Motor neuron (in vitro differentiated cells): Measurements from ENCODE around the gene SECTM1. TPM values are rescaled to one million over a fixed set of nuclear protein-coding genes. Genes with fewer than 3 reads are reported as not detected.
A peak's percentile ranks its signal among the peaks of the same experiment; 100 is the strongest.

Source experiments
- ATAC-seq, 8 experiments: fragments of 200-7000 bp; cut with Tn5 transposase; replicated peaks in 6 of 8; 2 replicates each; pipeline ENCODE4 v1.8.0; 2021; ENCODE audit warnings: mild to moderate bottlenecking in 8 of 8, moderate library complexity in 8 of 8
- H3K27ac ChIP-seq, 2 donors: fragments of 250-450 bp; sonication (Bioruptor Pico); 2 replicates each; pipeline ENCODE4 v1.9.0; 2021; ENCODE audit warnings: antibody characterized with exemption in 2 of 2, mild to moderate bottlenecking in 2 of 2, moderate library complexity in 1 of 2
- H3K4me1 ChIP-seq, 2 donors: fragments of 250-450 bp; sonication (Bioruptor Pico); replicated peaks in 1 of 2; 2 replicates each; pipeline ENCODE4 v1.6.1; 2021; ENCODE audit warnings: antibody characterized with exemption in 2 of 2, mild to moderate bottlenecking in 2 of 2, moderate library complexity in 1 of 2
- H3K4me3 ChIP-seq, 5 donors: fragments of 250-450 bp; sonication (Bioruptor Pico); 2 replicates each; pipeline ENCODE4 v1.9.0; 2021; ENCODE audit warnings: antibody characterized with exemption in 5 of 5, mild to moderate bottlenecking in 5 of 5, moderate library complexity in 4 of 5
- WGBS, 10 experiments: fragments of 450-650 bp; shearing (Covaris generic); methylation state at CpG; one replicate each; pipeline ENCODE4 v1.0.0; 2022; 5-methylcytosine and 5-hydroxymethylcytosine counted together
- in situ Hi-C, 9 experiments: fragments of 400-800 bp; cut with MboI; loops; one replicate each; pipeline ENCODE4 v1.15.0; 2021; ENCODE audit warnings: low sequenced_read_pairs in 9 of 9, low pct_unique_long_range_greater_than_20kb in 2 of 9; ENCODE audit not compliant: unreplicated experiment in 9 of 9
- total RNA-seq, 8 experiments: library from RNA; unstranded; fragments of 300-600 nt; gene quantifications; 2 replicates each; pipeline versions ENCODE4 v1.2.3 to v1.2.4, GENCODE V29; 2022

The SECTM1 gene
- total RNA-seq, 8 experiments from 2014 or later, result 0.22 to 22.4 (median 0.57) TPM; not detected in 1

GRCh38 chr17:82317394-82318168 lies 16.0 kb downstream of the SECTM1 start, which contains the start of gene CD7:
Gene CD7, minus strand, starts transcription at chr17:82317608. Its CDS starts 113 bp downstream, at chr17:82317495.
- 40 to 62% (median 60%) methylated on average over 1 to 7 of the region's 26 CpGs; no CpG with 5 or more reads in 7 of the 10 experiments for WGBS, 10 experiments
- Histone ChIP-seq H3K4me3 (no peak within 1 kb of the TSS), H3K27ac (no peak within 1 kb of the TSS), H3K4me1 (peaks cover 29 to 37% of the 10 kb centered on the region in 2 donors)
- in situ Hi-C loops, result no loop called here
- ATAC-seq, result peak in 7 of 8 experiments; percentile 1 to 46 (median 12)

- in situ Hi-C loops, result no loop called here
- WGBS, 10 experiments, result 28 to 94% (median 81%) methylated on average over 2 to 5 of the region's 29 CpGs; no CpG with 5 or more reads in 6 of the 10 experiments
- no peak overlapping the region for H3K27ac ChIP-seq
- ATAC-seq, result peak in 5 of 8 experiments; percentile 1 to 16 (median 3)
- peaks cover 29 to 37% of the 10 kb centered on the region in 2 donors for H3K4me1 ChIP-seq
- no peak overlapping the region for H3K4me3 ChIP-seq
Observed at GRCh38 chr17:82316651-82317393, 16.7 kb downstream of the SECTM1 start.

- in situ Hi-C loops, result no loop called here
- Histone ChIP-seq H3K4me3 (no peak overlapping the region), H3K27ac (peak overlapping the region; percentile 7 to 34), H3K4me1 (peaks cover 29 to 32% of the 10 kb centered on the region in 2 donors)
- 11 to 100% (median 65%) methylated on average over 3 to 8 of the region's 36 CpGs; no CpG with 5 or more reads in 7 of the 10 experiments for WGBS, 10 experiments
- ATAC-seq, result peak in 6 of 8 experiments; percentile 16 to 85 (median 80)
Observed at GRCh38 chr17:82315703-82316358, 17.7 kb downstream of the SECTM1 start.

GRCh38 chr17:82314727-82315605 lies 18.6 kb downstream of the SECTM1 start:
- Histone ChIP-seq H3K27ac (peak overlapping the region; percentile 7 to 34), H3K4me3 (no peak overlapping the region), H3K4me1 (peaks cover 29 to 32% of the 10 kb centered on the region in 2 donors)
- ATAC-seq, result peak in 3 of 8 experiments; percentile 1 to 14 (median 1)
- in situ Hi-C loops, result no loop called here
- WGBS, 10 experiments, result 73% methylated on average over 4 of the region's 32 CpGs; no CpG with 5 or more reads in 9 of the 10 experiments

GRCh38 chr17:82314012-82314726 lies 19.4 kb downstream of the SECTM1 start:
- H3K4me3 ChIP-seq, result no peak overlapping the region
- H3K27ac ChIP-seq, result peak overlapping the region in 1 of 2 donors; percentile 4
- 80 to 100% (median 100%) methylated on average over 2 to 5 of the region's 27 CpGs; no CpG with 5 or more reads in 7 of the 10 experiments for WGBS, 10 experiments
- peaks cover 29 to 32% of the 10 kb centered on the region in 2 donors for H3K4me1 ChIP-seq
- ATAC-seq, result no peak
- in situ Hi-C loops, result no loop called here

- Histone ChIP-seq H3K27ac (no peak overlapping the region), H3K4me1 (peaks cover 29 to 32% of the 10 kb centered on the region in 2 donors), H3K4me3 (no peak overlapping the region)
- in situ Hi-C loops, result no loop called here
- 53 to 100% (median 88%) methylated on average over 5 to 15 of the region's 28 CpGs for WGBS, 10 experiments
- no peak for ATAC-seq
Observed at GRCh38 chr17:82313195-82314011, 20.2 kb downstream of the SECTM1 start.

GRCh38 chr17:82311971-82312370 lies 21.6 kb downstream of the SECTM1 start:
- H3K4me3 ChIP-seq, result no peak overlapping the region
- ATAC-seq, result no peak
- 20 to 100% (median 85%) methylated on average over 1 to 10 of the region's 13 CpGs; no CpG with 5 or more reads in 4 of the 10 experiments for WGBS, 10 experiments
- no peak overlapping the region for H3K27ac ChIP-seq
- in situ Hi-C loops, result no loop called here
- H3K4me1 ChIP-seq, result peaks cover 25% of the 10 kb centered on the region in 2 donors

GRCh38 chr17:82310877-82311276 lies 22.7 kb downstream of the SECTM1 start:
- no peak overlapping the region for H3K27ac ChIP-seq
- no peak for ATAC-seq
- WGBS, 10 experiments, result 60 to 100% (median 80%) methylated on average over 1 to 21 of the region's 21 CpGs; no CpG with 5 or more reads in 3 of the 10 experiments
- in situ Hi-C loops, result no loop called here
- peaks cover 14 to 15% of the 10 kb centered on the region in 2 donors for H3K4me1 ChIP-seq
- H3K4me3 ChIP-seq, result no peak overlapping the region

GRCh38 chr17:82309656-82310570 lies 23.7 kb downstream of the SECTM1 start:
- Histone ChIP-seq H3K27ac (no peak overlapping the region), H3K4me1 (peaks cover 12 to 17% of the 10 kb centered on the region in 2 donors), H3K4me3 (no peak overlapping the region)
- 53 to 80% (median 72%) methylated on average over 5 to 15 of the region's 27 CpGs; no CpG with 5 or more reads in 3 of the 10 experiments for WGBS, 10 experiments
- in situ Hi-C loops, result no loop called here
- ATAC-seq, result no peak

- in situ Hi-C loops, result no loop called here
- Histone ChIP-seq H3K4me1 (peaks cover 35 to 44% of the 10 kb centered on the region in 2 donors), H3K4me3 (no peak overlapping the region), H3K27ac (peak overlapping the region in 1 of 2 donors; percentile 1)
- 17 to 91% (median 79%) methylated on average over 2 to 10 of the region's 20 CpGs; no CpG with 5 or more reads in 3 of the 10 experiments for whole genome bisulfite sequencing, 10 experiments
- ATAC-seq, result peak in 5 of 8 experiments; percentile 7 to 44 (median 10)
Observed at GRCh38 chr17:82305727-82306300, 27.8 kb downstream of the SECTM1 start.
